Skeletal muscle cell (primary cell): ENCODE results near the gene SAMD5.

ENCODE experiments used
- DNase-seq: peaks from one replicate; pipeline ENCODE4 v3.0.0-alpha.2; 2010; ENCODE audit warnings: low read depth
- H3K4me3 ChIP-seq: 2 replicates; pipeline ENCODE4 v1.5.1; 2011; ENCODE audit warnings: low read depth, mild to moderate bottlenecking, control low read depth, low read length, moderate library complexity

SAMD5 gene

DNA sequence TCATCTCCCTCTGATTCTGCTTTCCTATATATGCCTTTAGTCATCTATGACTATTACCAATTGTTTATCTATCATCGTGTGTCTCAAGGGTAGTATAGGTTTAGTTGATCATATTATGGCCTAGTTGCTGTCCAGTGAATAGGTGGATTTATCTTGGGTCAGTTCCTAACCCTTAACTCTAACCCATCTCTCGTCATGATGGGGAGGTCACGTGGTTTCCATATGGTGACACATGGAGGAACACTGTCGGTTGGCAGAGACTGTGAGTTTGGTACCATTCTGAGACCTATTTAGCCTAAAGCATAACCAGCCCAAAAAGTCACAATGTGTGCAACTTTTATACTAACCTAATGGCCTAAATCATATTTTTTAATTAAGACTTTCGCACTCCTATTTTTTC is 103.5 kb downstream of the SAMD5 start:
- no peak for DNase-seq
- H3K4me3 ChIP-seq, result no peak overlapping the region

DNA sequence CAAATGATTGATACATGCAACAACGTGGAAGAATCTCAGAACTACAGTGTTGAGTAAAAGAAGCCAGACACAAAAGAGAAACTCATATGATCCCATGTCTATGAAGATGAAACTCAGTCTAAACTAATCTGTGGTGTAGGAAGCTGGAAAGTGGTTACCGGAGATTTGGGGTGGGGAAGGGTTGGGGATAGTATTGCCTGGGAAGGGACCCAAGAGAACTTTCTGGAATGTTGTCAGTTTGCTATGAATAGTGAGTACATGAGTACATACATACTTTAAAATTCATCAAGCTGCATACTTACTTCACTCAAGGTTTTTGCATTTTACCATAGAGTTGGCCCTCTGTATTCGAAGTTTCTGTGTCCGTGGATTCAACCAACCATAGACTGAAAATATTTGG is 106.0 kb downstream of the SAMD5 start:
- H3K4me3 ChIP-seq, result no peak overlapping the region
- no peak for DNase-seq

DNA sequence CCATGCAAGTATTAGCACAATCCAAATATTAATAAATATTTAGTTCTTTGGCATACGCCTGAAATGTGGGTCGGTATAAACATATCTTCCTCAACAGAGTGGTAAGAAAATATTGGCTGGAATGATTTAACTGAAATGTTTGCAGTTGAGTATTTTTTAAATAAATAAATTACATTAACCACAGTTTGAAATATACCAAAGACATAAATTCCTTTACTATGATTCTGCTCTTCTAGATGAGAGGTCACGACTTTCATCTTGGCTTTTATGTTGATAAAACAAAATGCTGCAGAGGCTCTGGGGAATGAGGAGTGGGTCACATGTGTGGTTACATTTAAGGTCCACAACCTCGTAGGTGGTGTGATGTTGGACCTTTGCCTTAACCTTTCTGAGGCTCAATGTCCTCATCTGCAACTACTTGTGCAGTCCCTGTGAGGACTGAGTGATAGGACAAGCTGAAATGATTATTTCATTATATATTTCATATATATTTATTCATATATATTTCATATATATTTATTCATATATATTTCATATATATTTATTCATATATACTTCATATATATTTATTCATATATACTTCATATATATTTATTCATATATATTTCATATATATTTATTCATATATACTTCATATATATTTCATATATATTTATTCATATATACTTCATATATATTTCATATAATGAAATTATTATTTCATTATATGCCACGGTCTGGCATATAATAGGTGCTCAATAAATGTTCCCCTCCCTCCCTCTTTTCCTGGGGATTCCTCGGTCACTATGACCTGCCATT is 107.4 kb downstream of the SAMD5 start:
- no peak for DNase-seq
- H3K4me3 ChIP-seq, result no peak overlapping the region

DNA sequence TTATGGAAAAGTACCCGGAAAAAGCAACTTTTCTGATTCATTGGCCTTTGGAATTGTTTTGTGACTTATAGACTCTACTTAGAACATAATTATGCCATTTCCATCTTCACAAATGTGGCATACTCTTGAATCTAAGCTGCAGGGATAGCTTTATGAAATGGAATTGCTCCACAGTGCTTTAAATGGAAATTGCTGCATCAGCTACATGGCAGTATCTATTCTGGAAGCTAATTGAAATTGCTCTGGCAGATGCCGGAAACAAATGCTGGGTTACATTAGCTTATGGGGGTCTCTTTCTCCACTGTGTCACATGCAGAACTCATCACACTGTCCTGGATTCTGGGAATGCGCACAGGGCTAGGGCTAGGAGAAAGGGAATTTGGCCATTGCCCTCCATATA is 108.9 kb downstream of the SAMD5 start:
- no peak for DNase-seq
- H3K4me3 ChIP-seq, result no peak overlapping the region

DNA sequence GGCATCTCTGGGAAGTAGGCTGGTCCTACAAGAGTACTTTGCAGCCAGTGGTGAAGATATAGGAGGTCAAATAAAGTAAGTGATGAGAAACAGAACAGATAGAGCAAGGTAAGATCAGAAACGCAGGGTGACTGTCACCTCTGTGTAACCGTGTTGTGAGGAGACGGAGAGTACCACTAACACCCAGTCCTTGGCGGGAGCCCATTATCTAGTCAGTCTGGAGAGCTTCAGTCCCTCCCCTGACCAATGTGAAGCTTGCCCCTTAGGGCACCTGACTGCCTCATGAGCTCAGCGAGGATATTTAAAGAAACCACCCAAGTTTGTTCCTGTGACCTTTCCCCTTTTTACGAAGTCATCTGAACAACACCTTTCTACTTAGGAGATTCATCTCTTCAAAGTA is 110.0 kb downstream of the SAMD5 start:
- DNase-seq, result no peak
- no peak overlapping the region for H3K4me3 ChIP-seq

DNA sequence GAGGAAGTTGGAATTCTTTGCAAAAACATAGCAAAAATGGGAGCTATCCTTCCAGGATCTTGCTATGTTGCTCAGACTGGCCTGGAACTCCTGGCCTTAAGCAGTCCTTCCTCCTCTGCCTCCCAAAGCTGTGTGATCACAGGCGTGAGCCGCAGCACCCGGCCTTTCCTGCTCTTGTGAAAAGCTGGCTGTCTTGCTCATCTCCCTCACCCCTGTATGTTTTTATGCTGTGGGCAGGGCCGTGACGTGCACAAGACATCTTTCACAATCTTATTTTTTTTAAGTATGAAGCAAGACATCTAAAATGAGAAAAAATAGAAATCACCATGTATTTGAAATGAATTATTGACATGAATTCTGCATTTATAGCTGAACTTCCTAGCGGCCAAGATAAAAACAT is 110.4 kb downstream of the SAMD5 start:
- DNase-seq, result no peak
- no peak overlapping the region for H3K4me3 ChIP-seq
